SK-N-SH (cell line): ENCODE data around the gene SHQ1. TPM values are rescaled to one million over a fixed set of nuclear protein-coding genes. Genes with fewer than 3 reads are reported as not detected.

Source experiments
- CTCF ChIA-PET: fragments of 300-600, 350-600 bp; formaldehyde crosslinking; extraction: SDS; loops from one replicate; lab custom pipeline; 2021; lab: Yijun Ruan, JAX
- POLR2A ChIA-PET: fragments of 350-600 bp; sonication (Branson Sonifier 250); formaldehyde crosslinking; extraction: SDS; loops from one replicate; lab custom pipeline; 2020; ENCODE audit warnings: antibody characterized with exemption, inconsistent platforms; lab: Yijun Ruan, JAX
- DNase-seq: peaks from one replicate; pipeline ENCODE4 v3.0.0; 2012
- H2AFZ ChIP-seq: fragments of 200-600 bp; sonication (generic); 2 replicates; pipeline ENCODE4 v1.8.1; 2016; ENCODE audit warnings: antibody characterized with exemption, mild to moderate bottlenecking, low read depth
- H3F3A ChIP-seq: fragments of 200-600 bp; sonication (generic); replicated peaks from 2 replicates; pipeline ENCODE3; 2016; ENCODE audit warnings: antibody characterized with exemption, mild to moderate bottlenecking; ENCODE audit not compliant: insufficient read depth
- H3K27ac ChIP-seq, 2 experiments: fragments of 200-500 bp in 1 of 2; fragments of 200-600 bp in 1 of 2; sonication (Bioruptor generic) in 1 of 2; sonication (generic), shearing (Covaris generic) in 1 of 2; 2 replicates each; pipeline versions ENCODE4 v1.5.1 to v1.6.1; 2014 to 2016; ENCODE audit warnings: low read depth in 2 of 2, inconsistent platforms in 1 of 2, low read length in 1 of 2, mild to moderate bottlenecking in 1 of 2, mixed read lengths in 1 of 2
- H3K27me3 ChIP-seq: fragments of 200-600 bp; sonication (generic), shearing (Covaris generic); 2 replicates; pipeline ENCODE4 v1.6.1; 2016; ENCODE audit warnings: mixed run types; ENCODE audit not compliant: insufficient read depth
- H3K36me3 ChIP-seq, 2 experiments: fragments of 200-500 bp in 1 of 2; fragments of 200-600 bp in 1 of 2; sonication (Bioruptor generic) in 1 of 2; sonication (generic) in 1 of 2; replicated peaks in 1 of 2; 2 replicates each; pipeline versions ENCODE3 to v1.5.1; 2014 to 2016; ENCODE audit warnings: low read length in 1 of 2, mild to moderate bottlenecking in 1 of 2; ENCODE audit not compliant: insufficient read depth in 2 of 2, control insufficient read depth in 1 of 2
- H3K4me1 ChIP-seq, 2 experiments: fragments of 200-500 bp in 1 of 2; fragments of 200-600 bp in 1 of 2; sonication (Bioruptor generic) in 1 of 2; sonication (generic), shearing (Covaris generic) in 1 of 2; 2 replicates each; pipeline versions ENCODE4 v1.5.1 to v1.6.1; 2014 to 2016; ENCODE audit warnings: low read depth in 1 of 2, low read length in 1 of 2, mixed run types in 1 of 2; ENCODE audit not compliant: insufficient read depth in 2 of 2, control insufficient read depth in 1 of 2
- H3K4me2 ChIP-seq: fragments of 200-600 bp; sonication (generic), shearing (Covaris generic); 2 replicates; pipeline ENCODE4 v1.6.1; 2017; ENCODE audit warnings: mixed run types
- H3K4me3 ChIP-seq, 2 experiments: fragments of 200-500 bp in 1 of 2; fragments of 200-600 bp in 1 of 2; sonication (Bioruptor generic) in 1 of 2; sonication (generic), shearing (Covaris generic) in 1 of 2; 2 replicates each; pipeline versions ENCODE4 v1.5.1 to v1.8.1; 2014 to 2016; ENCODE audit warnings: low read depth in 2 of 2, inconsistent platforms in 1 of 2, low read length in 1 of 2, mild to moderate bottlenecking in 1 of 2, mixed read lengths in 1 of 2, moderate library complexity in 1 of 2
- H3K79me2 ChIP-seq: fragments of 200-600 bp; sonication (generic); 2 replicates; pipeline ENCODE4 v1.8.1; 2017; ENCODE audit warnings: mild to moderate bottlenecking; ENCODE audit not compliant: insufficient read depth
- H3K9ac ChIP-seq: fragments of 200-600 bp; sonication (generic); 2 replicates; pipeline ENCODE4 v1.6.1; 2017; ENCODE audit warnings: mixed run types
- H3K9me2 ChIP-seq: fragments of 200-600 bp; sonication (generic); 2 replicates; pipeline ENCODE4 v1.6.1; 2017; ENCODE audit warnings: mixed run types
- H3K9me3 ChIP-seq: fragments of 200-600 bp; sonication (generic); 2 replicates; pipeline ENCODE4 v1.6.1; 2017; ENCODE audit warnings: mixed run types, mild to moderate bottlenecking, moderate library complexity
- H4K20me1 ChIP-seq: fragments of 200-600 bp; sonication (generic); 2 replicates; pipeline ENCODE4 v1.6.1; 2017; ENCODE audit warnings: mild to moderate bottlenecking, mixed run types; ENCODE audit not compliant: insufficient read depth
- CHD2 ChIP-seq: fragments of 150-350 bp; IDR thresholded peaks from 2 replicates; pipeline ENCODE4 v1.6.1; 2018; ENCODE audit warnings: low read length; ENCODE audit not compliant: partially characterized antibody
- ELF1 ChIP-seq: IDR thresholded peaks from 2 replicates; pipeline ENCODE4 v1.4.0; 2012
- EZH2phosphoT487 ChIP-seq: fragments of 200-600 bp; sonication (generic); IDR thresholded peaks from 2 replicates; pipeline ENCODE4 v1.6.1; 2017; ENCODE audit warnings: low read depth, mixed run types, mild to moderate bottlenecking, antibody characterized with exemption, moderate library complexity, borderline replicate concordance
- FOSL2 ChIP-seq: IDR thresholded peaks from 2 replicates; pipeline ENCODE4 v1.4.0; 2012; ENCODE audit warnings: low read depth, mild to moderate bottlenecking, moderate library complexity, borderline replicate concordance
- GABPA ChIP-seq: IDR thresholded peaks from 2 replicates; pipeline ENCODE4 v1.4.0; 2012; ENCODE audit warnings: low read depth, mild to moderate bottlenecking
- GATA2 ChIP-seq: sonication (generic); formaldehyde crosslinking; IDR thresholded peaks from 2 replicates; pipeline ENCODE4 v1.5.0; 2020; ENCODE audit warnings: mild to moderate bottlenecking, missing genetic modification reagents
- NFIC ChIP-seq: IDR thresholded peaks from 2 replicates; pipeline ENCODE4 v1.4.0; 2012; ENCODE audit warnings: borderline replicate concordance
- NRF1 ChIP-seq: IDR thresholded peaks from 2 replicates; pipeline ENCODE4 v1.6.1; 2012; ENCODE audit warnings: low read depth, mild to moderate bottlenecking, low read length
- RCOR1 ChIP-seq: fragments of 150-350 bp; IDR thresholded peaks from 2 replicates; pipeline ENCODE4 v1.6.1; 2017; ENCODE audit warnings: antibody characterized with exemption, low read length
- RXRA ChIP-seq: IDR thresholded peaks from 2 replicates; pipeline ENCODE4 v1.4.0; 2012; ENCODE audit warnings: low read depth, mild to moderate bottlenecking, borderline replicate concordance
- SIN3A ChIP-seq: IDR thresholded peaks from 2 replicates; pipeline ENCODE4 v1.6.1; 2012; ENCODE audit warnings: low read depth, mild to moderate bottlenecking, low read length, moderate library complexity, borderline replicate concordance
- SMC3 ChIP-seq: IDR thresholded peaks from 2 replicates; pipeline ENCODE4 v1.6.1; 2012; ENCODE audit warnings: low read depth, low read length, improper control_type of control experiment
- TAF1 ChIP-seq: IDR thresholded peaks from 2 replicates; pipeline ENCODE4 v1.6.1; 2012; ENCODE audit warnings: low read depth, mild to moderate bottlenecking, low read length, moderate library complexity, borderline replicate concordance
- TCF12 ChIP-seq: IDR thresholded peaks from 2 replicates; pipeline ENCODE4 v1.4.0; 2012
- TEAD4 ChIP-seq: IDR thresholded peaks from 2 replicates; pipeline ENCODE4 v1.4.0; 2012; ENCODE audit warnings: mild to moderate bottlenecking, borderline replicate concordance; ENCODE audit not compliant: insufficient read depth
- WGBS: methylation state at CpG from one replicate; pipeline ENCODE4 v1.1.6; 2017; ENCODE audit warnings: low lambda C conversion rate; 5-methylcytosine and 5-hydroxymethylcytosine counted together
- polyA plus RNA-seq, 3 experiments: library from polyadenylated mRNA; depleted of rRNA; stranded (reverse); fragments of >200 nt; gene quantifications; 2 replicates each; pipeline ENCODE4 v1.2.3, GENCODE V29; 2012
- TF ChIP-seq, protein P1 (sequence below): fragments of 200-600 bp; sonication (generic); IDR thresholded peaks from 2 replicates; pipeline ENCODE4 v1.6.1; 2017; ENCODE audit warnings: antibody characterized with exemption, mild to moderate bottlenecking, moderate library complexity
- TF ChIP-seq, protein P2 (sequence below): IDR thresholded peaks from 2 replicates; pipeline ENCODE4 v1.4.0; 2012; ENCODE audit warnings: low read depth, borderline replicate concordance
- TF ChIP-seq, protein P3 (sequence below): IDR thresholded peaks from 2 replicates; pipeline ENCODE4 v1.4.0; 2012; ENCODE audit warnings: low read depth, borderline replicate concordance
- TF ChIP-seq, protein P4 (sequence below): fragments of 150-350 bp; IDR thresholded peaks from 2 replicates; pipeline ENCODE4 v1.6.1; 2016; ENCODE audit warnings: mild to moderate bottlenecking, low read depth, low read length
- TF ChIP-seq, protein P5 (sequence below): IDR thresholded peaks from 2 replicates; pipeline ENCODE4 v1.6.1; 2012; ENCODE audit warnings: mild to moderate bottlenecking, low read depth, low read length, moderate library complexity
- TF ChIP-seq, protein P6 (sequence below): fragments of 150-350 bp; IDR thresholded peaks from 2 replicates; pipeline ENCODE4 v1.6.1; 2017; ENCODE audit warnings: antibody characterized with exemption, low read length, low read depth, borderline replicate concordance

Gene SHQ1
- polyA plus RNA-seq, 1 of the 3 experiments (the other 2 are of a cell fraction) = 10.5 TPM

DNA sequence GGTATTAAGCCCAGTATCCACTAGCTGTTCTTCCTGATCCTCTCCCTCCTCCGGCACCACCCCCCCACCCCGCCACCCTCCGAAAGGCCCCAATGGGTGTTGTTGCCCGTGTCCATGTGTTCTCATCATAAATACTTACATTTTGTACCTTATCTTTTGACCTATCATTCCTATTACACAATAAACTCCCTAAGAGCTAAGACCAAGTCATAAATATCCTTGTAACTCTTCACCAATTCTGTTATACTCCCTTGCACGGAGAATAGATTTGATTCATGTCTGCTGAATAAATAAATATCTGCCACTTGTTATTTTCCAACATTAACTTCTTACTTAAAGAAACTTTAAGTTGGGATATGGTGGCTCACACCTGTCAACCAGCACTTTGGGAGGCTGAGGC lies 43.9 kb downstream of the SHQ1 start (continued):
- TF ChIP-seq, protein P1, sequence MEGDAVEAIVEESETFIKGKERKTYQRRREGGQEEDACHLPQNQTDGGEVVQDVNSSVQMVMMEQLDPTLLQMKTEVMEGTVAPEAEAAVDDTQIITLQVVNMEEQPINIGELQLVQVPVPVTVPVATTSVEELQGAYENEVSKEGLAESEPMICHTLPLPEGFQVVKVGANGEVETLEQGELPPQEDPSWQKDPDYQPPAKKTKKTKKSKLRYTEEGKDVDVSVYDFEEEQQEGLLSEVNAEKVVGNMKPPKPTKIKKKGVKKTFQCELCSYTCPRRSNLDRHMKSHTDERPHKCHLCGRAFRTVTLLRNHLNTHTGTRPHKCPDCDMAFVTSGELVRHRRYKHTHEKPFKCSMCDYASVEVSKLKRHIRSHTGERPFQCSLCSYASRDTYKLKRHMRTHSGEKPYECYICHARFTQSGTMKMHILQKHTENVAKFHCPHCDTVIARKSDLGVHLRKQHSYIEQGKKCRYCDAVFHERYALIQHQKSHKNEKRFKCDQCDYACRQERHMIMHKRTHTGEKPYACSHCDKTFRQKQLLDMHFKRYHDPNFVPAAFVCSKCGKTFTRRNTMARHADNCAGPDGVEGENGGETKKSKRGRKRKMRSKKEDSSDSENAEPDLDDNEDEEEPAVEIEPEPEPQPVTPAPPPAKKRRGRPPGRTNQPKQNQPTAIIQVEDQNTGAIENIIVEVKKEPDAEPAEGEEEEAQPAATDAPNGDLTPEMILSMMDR = no peak
- TF ChIP-seq EZH2phosphoT487 = no peak
- TF ChIP-seq TEAD4 = no peak
- TF ChIP-seq RXRA = no peak
- no peak for TF ChIP-seq TCF12
- TF ChIP-seq, protein P2, sequence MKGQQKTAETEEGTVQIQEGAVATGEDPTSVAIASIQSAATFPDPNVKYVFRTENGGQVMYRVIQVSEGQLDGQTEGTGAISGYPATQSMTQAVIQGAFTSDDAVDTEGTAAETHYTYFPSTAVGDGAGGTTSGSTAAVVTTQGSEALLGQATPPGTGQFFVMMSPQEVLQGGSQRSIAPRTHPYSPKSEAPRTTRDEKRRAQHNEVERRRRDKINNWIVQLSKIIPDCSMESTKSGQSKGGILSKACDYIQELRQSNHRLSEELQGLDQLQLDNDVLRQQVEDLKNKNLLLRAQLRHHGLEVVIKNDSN = no peak
- TF ChIP-seq SIN3A = no peak
- no peak for TF ChIP-seq CHD2
- TF ChIP-seq GABPA = no peak
- no peak for TF ChIP-seq SMC3
- TF ChIP-seq, all 33 proteins: peak for 0

DNA sequence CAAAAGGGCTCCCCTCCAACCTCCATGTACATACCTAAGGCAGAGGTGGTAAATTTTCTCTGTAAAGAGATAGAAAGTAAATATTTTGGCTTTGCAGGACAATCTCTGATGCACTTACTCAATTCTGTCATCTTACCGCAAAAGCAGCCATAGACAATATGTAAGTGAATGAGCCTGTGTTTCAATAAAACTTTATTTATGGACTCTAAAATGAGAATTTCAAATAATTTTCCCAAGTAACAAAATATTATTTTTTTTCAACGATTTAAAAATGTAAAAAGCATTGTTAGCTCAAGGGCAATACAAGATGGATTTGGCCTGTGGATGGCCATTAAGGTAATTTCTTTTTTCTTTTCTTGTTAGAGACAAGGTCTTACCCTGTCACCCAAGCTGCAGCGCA lies 44.7 kb downstream of the SHQ1 start:
- Histone ChIP-seq H3K27ac (no peak overlapping the region), H3K9ac (no peak overlapping the region), H3K4me3 (no peak overlapping the region), H4K20me1 (no peaks in the 10 kb centered on the region), H3K27me3 (no peaks in the 10 kb centered on the region), H3F3A (peaks cover 9% of the 10 kb centered on the region), H3K4me2 (no peak overlapping the region), H3K4me1 (peaks cover 0 to under 1% of the 10 kb centered on the region in 2 experiments; a peak in 2 of 4 replicates), H2AFZ (no peak overlapping the region), H3K9me3 (no peaks in the 10 kb centered on the region), H3K9me2 (no peaks in the 10 kb centered on the region), H3K79me2 (no peaks in the 10 kb centered on the region), H3K36me3 (peaks cover 9 to 15% of the 10 kb centered on the region in 2 experiments)
- CTCF ChIA-PET = no interaction called here
- POLR2A ChIA-PET = interaction anchor here (0.7 kb wide), 1 partner anchor 289 kb away, joined by 3 read pairs; no protein-coding TSS in a partner anchor
- DNase-seq = no peak
- WGBS = 82% methylated on average over 3 of the region's 3 CpGs
- no peak for TF ChIP-seq ELF1
- TF ChIP-seq, protein P3, sequence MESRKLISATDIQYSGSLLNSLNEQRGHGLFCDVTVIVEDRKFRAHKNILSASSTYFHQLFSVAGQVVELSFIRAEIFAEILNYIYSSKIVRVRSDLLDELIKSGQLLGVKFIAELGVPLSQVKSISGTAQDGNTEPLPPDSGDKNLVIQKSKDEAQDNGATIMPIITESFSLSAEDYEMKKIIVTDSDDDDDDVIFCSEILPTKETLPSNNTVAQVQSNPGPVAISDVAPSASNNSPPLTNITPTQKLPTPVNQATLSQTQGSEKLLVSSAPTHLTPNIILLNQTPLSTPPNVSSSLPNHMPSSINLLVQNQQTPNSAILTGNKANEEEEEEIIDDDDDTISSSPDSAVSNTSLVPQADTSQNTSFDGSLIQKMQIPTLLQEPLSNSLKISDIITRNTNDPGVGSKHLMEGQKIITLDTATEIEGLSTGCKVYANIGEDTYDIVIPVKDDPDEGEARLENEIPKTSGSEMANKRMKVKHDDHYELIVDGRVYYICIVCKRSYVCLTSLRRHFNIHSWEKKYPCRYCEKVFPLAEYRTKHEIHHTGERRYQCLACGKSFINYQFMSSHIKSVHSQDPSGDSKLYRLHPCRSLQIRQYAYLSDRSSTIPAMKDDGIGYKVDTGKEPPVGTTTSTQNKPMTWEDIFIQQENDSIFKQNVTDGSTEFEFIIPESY = no peak
- no peak for TF ChIP-seq SIN3A
- no peak for TF ChIP-seq RCOR1
- TF ChIP-seq CHD2 = no peak
- TF ChIP-seq GATA2 = no peak
- TF ChIP-seq, protein P4, sequence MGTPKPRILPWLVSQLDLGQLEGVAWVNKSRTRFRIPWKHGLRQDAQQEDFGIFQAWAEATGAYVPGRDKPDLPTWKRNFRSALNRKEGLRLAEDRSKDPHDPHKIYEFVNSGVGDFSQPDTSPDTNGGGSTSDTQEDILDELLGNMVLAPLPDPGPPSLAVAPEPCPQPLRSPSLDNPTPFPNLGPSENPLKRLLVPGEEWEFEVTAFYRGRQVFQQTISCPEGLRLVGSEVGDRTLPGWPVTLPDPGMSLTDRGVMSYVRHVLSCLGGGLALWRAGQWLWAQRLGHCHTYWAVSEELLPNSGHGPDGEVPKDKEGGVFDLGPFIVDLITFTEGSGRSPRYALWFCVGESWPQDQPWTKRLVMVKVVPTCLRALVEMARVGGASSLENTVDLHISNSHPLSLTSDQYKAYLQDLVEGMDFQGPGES = no peak
- TF ChIP-seq, protein P5, sequence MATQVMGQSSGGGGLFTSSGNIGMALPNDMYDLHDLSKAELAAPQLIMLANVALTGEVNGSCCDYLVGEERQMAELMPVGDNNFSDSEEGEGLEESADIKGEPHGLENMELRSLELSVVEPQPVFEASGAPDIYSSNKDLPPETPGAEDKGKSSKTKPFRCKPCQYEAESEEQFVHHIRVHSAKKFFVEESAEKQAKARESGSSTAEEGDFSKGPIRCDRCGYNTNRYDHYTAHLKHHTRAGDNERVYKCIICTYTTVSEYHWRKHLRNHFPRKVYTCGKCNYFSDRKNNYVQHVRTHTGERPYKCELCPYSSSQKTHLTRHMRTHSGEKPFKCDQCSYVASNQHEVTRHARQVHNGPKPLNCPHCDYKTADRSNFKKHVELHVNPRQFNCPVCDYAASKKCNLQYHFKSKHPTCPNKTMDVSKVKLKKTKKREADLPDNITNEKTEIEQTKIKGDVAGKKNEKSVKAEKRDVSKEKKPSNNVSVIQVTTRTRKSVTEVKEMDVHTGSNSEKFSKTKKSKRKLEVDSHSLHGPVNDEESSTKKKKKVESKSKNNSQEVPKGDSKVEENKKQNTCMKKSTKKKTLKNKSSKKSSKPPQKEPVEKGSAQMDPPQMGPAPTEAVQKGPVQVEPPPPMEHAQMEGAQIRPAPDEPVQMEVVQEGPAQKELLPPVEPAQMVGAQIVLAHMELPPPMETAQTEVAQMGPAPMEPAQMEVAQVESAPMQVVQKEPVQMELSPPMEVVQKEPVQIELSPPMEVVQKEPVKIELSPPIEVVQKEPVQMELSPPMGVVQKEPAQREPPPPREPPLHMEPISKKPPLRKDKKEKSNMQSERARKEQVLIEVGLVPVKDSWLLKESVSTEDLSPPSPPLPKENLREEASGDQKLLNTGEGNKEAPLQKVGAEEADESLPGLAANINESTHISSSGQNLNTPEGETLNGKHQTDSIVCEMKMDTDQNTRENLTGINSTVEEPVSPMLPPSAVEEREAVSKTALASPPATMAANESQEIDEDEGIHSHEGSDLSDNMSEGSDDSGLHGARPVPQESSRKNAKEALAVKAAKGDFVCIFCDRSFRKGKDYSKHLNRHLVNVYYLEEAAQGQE = no peak
- TF ChIP-seq GABPA = no peak
- no peak for TF ChIP-seq TAF1
- no peak for TF ChIP-seq FOSL2
- no peak for TF ChIP-seq NFIC
- TF ChIP-seq, protein P6, sequence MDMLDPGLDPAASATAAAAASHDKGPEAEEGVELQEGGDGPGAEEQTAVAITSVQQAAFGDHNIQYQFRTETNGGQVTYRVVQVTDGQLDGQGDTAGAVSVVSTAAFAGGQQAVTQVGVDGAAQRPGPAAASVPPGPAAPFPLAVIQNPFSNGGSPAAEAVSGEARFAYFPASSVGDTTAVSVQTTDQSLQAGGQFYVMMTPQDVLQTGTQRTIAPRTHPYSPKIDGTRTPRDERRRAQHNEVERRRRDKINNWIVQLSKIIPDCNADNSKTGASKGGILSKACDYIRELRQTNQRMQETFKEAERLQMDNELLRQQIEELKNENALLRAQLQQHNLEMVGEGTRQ = no peak
- no peak for TF ChIP-seq NRF1
